ENCODE data around the gene NXPH4. TPM values are rescaled to one million over a fixed set of nuclear protein-coding genes. Genes with fewer than 3 reads are reported as not detected.

NXPH4 gene
- total RNA-seq, 2 experiments from 2014 or later, result 0.41 to 0.51 TPM

DNA sequence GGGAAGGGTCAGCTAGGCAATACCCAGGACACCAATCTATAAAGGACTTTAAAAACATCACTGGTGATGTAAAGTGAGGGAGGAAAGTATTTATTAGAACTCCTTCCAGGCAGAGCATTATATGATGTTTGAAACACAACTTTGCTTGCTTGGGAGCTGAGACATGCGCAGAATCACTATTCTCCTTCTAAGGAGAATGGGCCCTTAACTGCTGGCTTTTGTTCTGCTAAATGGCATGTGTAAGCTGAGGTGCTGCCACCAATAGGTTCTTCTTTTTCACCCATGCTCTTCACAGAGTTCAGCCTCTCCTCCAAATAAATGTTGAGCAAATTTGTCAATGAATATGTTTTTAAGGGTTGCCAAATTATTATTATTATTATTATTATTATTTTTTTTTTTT is 30.4 kb downstream of the NXPH4 start:
- no peak for DNase-seq
- Mint-ChIP-seq H3K4me1 (peaks cover 20% of the 10 kb centered on the region), H3K27ac (no peak overlapping the region), H3K27me3 (peaks cover 11% of the 10 kb centered on the region), H3K36me3 (ENCODE audit: low read depth) (no peaks in the 10 kb centered on the region), H3K9me3 (ENCODE audit: low read depth) (no peaks in the 10 kb centered on the region), H3K4me3 (no peak overlapping the region)
- POLR2A ChIA-PET, result no interaction called here
- no peak for ATAC-seq
- intact Hi-C loops (cut with DNase I, micrococcal nuclease), result no loop called here
- CTCF ChIA-PET, result interaction anchor here (0.9 to 1.2 kb wide), 3 partner anchors 9 to 211 kb away, joined by 3 to 4 read pairs (median 4); no protein-coding TSS in a partner anchor

DNA sequence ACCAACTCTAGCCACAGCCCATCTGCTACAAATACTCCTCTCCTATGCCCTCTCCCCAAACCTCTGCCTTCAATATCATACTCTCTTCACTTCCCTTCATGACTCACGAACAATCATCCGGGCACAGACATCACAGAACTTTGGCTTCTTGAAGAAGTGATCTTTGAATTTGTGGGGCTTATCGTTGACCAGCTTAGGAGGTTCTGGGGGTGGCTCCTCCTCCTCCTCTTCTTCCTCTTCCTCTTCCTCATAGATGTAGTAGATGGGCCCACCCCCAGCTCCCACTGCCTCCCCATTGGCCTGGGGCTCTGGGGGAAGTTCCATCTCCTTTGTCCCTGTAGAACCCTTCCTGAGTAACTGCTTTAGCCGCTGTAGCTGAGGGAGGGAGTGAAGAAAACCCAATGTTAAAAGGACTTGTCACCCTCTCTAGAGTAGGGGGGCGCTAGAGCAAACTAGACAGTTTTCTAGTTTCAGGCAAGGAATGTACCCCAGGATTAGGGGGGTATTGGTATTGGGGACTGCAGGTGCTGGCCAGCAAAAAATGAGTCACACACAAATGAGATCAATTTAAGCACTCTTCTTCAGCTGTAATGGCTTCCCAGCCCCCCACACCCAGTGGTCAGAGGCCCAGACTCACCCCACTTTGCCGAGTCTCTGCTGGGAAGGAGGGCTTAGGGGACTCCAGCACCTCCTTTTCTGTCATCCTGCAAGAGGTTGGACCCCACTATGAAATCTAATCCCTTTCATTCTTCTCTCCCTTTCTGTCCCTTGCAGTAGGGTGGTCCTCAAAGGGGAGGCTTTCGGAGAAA is 32.5 kb downstream of the NXPH4 start:
- Mint-ChIP-seq H3K27me3 (peaks cover 1% of the 10 kb centered on the region), H3K4me1 (peaks cover 3% of the 10 kb centered on the region), H3K9me3 (ENCODE audit: low read depth) (no peaks in the 10 kb centered on the region), H3K4me3 (no peak overlapping the region), H3K36me3 (ENCODE audit: low read depth) (no peaks in the 10 kb centered on the region), H3K27ac (no peak overlapping the region)
- ATAC-seq (peak; percentile 24), DNase-seq (no peak)
- POLR2A ChIA-PET, result no interaction called here
- intact Hi-C loops (cut with DNase I, micrococcal nuclease), result no loop called here
- CTCF ChIA-PET, result interaction anchor here (0.6 to 1.8 kb wide), 3 partner anchors 21 to 210 kb away, joined by 3 to 6 read pairs (median 5); no protein-coding TSS in a partner anchor

DNA sequence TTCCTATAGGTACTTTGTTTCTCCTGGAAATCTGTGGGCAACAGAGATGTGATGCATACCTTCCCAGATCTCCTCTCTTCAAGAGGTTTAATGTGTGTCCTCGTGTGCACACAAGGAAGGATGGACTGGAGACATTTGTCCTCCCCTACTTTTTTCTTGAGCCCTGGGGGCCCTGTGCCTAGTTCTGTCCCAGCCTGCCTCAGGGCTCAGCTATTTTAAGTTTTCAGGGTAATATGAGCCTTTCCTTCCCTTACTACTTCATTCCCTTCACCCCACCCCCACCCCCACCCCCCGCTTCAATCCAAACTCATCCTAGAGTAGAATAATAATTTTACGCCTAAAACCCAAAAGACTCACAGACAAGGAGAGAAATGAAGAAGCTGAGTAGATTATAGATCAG is 33.9 kb downstream of the NXPH4 start:
- Mint-ChIP-seq H3K27me3 (no peaks in the 10 kb centered on the region), H3K9me3 (ENCODE audit: low read depth) (no peaks in the 10 kb centered on the region), H3K4me1 (peaks cover 2% of the 10 kb centered on the region), H3K27ac (no peak overlapping the region), H3K4me3 (no peak overlapping the region), H3K36me3 (ENCODE audit: low read depth) (no peaks in the 10 kb centered on the region)
- ATAC-seq (no peak), DNase-seq (no peak)
- CTCF ChIA-PET, result interaction anchor here (0.8 to 2.3 kb wide), 7 partner anchors 8 to 127 kb away, joined by 3 to 20 read pairs (median 6); no protein-coding TSS in a partner anchor
- intact Hi-C loops (cut with DNase I, micrococcal nuclease), result no loop called here
- POLR2A ChIA-PET, result no interaction called here

DNA sequence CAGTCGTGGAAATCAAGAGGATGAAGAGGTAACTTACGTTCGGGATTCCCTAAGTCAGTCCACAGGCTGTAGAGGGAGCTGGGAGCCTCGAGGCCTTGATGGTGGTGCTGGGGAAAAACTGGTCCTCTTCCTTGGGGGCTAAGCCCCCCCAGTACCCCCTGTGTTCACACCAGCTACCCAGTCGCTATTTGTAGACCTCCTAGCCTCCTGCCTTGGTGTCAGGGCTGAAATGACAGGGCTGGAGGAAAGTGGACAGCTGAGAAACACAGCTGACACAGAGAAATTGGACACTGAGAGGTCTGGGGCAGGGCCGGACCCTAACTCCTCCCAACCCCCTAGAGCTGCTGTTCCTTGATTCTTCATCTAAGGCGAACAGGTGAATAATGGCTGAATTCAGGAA is 34.4 kb downstream of the NXPH4 start, which contains the start of gene STAC3:
STAC3 (minus strand) TSS at position 232 of the 400 bp plus-strand sequence. CDS start 1,551 bp downstream, outside the sequence.
- intact Hi-C loops (cut with DNase I, micrococcal nuclease), result no loop called here
- Mint-ChIP-seq H3K27me3 (no peaks in the 10 kb centered on the region), H3K36me3 (ENCODE audit: low read depth) (no peaks in the 10 kb centered on the region), H3K27ac (no peak within 1 kb of the TSS), H3K4me3 (no peak within 1 kb of the TSS), H3K4me1 (peaks cover 2% of the 10 kb centered on the region), H3K9me3 (ENCODE audit: low read depth) (no peaks in the 10 kb centered on the region)
- ChIA-PET CTCF (interaction anchor here (0.8 to 2.3 kb wide), 7 partner anchors 9 to 127 kb away, joined by 3 to 20 read pairs (median 5); no protein-coding TSS in a partner anchor), POLR2A (no interaction called here)
- DNase-seq, result no peak
- no peak for ATAC-seq

DNA sequence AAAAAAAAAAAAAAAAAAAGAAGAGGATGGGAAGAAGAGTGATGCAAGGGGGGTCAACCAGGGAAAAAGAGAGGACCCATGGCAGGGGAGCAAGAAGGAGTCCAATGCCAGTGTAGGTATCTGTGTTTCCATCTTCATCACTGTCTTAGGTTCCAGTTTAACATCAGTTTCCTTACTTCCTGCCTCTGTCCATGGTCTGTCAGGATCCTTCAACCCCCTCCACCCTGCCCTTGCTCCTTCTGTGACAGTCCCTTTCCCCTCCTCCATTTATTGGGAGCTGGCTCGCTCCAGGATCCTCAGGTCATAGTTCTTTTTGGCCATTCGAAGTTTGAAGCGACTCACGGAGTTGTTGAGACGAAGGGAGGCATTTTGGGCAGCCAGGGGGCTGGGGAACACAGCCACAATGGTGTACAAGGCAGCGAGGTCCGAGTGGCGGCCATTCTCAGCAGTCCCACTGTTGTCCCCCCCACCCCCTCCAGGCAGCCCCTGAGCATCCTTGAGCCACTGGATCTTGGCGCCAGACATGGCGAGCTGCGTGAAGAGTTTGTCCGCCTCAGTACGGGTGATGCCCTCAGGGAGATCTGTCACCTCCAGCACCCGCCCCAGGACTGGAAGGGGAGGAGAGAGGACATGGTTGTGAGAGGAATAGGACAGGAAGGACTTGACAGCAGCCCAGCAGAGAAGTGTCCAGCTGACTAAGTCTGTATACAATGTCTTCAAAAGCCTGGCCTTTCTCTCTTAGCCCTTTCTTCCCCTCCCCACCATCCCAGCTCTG is 38.1 kb downstream of the NXPH4 start:
- POLR2A ChIA-PET, result no interaction called here
- no peaks in the 10 kb centered on the region for H3K9me3 Mint-ChIP-seq (ENCODE audit: low read depth)
- no peaks in the 10 kb centered on the region for H3K27me3 Mint-ChIP-seq
- no peak overlapping the region for H3K27ac Mint-ChIP-seq
- H3K4me3 Mint-ChIP-seq, result no peak overlapping the region
- intact Hi-C loops (cut with DNase I, micrococcal nuclease), result no loop called here
- ATAC-seq (no peak), DNase-seq (no peak)
- peaks cover 21% of the 10 kb centered on the region for H3K36me3 Mint-ChIP-seq (ENCODE audit: low read depth)
- CTCF ChIA-PET, result interaction anchor here (1.8 kb wide), 1 partner anchor 10 kb away, joined by 4 read pairs; no protein-coding TSS in a partner anchor
- H3K4me1 Mint-ChIP-seq, result no peaks in the 10 kb centered on the region

DNA sequence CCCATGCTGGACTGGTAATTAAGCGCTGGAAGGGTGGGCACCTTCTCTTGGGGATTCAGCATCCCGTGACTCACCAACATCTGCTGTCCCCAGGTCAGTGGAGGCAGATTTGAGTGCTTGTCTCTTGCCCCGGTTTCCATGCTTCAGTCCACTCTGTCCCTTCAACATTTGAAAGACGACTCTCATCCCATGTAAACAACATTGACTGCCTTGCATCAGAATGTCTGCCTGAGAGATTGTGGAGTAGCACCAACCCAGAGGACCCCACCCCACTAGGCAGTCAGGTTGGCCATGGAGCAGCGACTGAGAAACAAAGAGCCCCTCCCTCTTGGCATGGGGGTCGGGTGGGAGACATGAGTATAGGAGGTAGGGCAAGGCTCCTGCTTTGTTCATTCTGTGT is 39.3 kb downstream of the NXPH4 start:
- no peak for ATAC-seq
- no peak overlapping the region for H3K4me3 Mint-ChIP-seq
- no peaks in the 10 kb centered on the region for H3K9me3 Mint-ChIP-seq (ENCODE audit: low read depth)
- H3K36me3 Mint-ChIP-seq (ENCODE audit: low read depth), result peaks cover 29% of the 10 kb centered on the region
- ChIA-PET CTCF (interaction anchor here (0.7 to 1.8 kb wide), 4 partner anchors 9 to 197 kb away, joined by 3 to 4 read pairs (median 4); no protein-coding TSS in a partner anchor), POLR2A (no interaction called here)
- intact Hi-C loops (cut with DNase I, micrococcal nuclease), result no loop called here
- DNase-seq, result no peak
- no peak overlapping the region for H3K27ac Mint-ChIP-seq
- no peaks in the 10 kb centered on the region for H3K4me1 Mint-ChIP-seq
- H3K27me3 Mint-ChIP-seq, result no peaks in the 10 kb centered on the region

DNA sequence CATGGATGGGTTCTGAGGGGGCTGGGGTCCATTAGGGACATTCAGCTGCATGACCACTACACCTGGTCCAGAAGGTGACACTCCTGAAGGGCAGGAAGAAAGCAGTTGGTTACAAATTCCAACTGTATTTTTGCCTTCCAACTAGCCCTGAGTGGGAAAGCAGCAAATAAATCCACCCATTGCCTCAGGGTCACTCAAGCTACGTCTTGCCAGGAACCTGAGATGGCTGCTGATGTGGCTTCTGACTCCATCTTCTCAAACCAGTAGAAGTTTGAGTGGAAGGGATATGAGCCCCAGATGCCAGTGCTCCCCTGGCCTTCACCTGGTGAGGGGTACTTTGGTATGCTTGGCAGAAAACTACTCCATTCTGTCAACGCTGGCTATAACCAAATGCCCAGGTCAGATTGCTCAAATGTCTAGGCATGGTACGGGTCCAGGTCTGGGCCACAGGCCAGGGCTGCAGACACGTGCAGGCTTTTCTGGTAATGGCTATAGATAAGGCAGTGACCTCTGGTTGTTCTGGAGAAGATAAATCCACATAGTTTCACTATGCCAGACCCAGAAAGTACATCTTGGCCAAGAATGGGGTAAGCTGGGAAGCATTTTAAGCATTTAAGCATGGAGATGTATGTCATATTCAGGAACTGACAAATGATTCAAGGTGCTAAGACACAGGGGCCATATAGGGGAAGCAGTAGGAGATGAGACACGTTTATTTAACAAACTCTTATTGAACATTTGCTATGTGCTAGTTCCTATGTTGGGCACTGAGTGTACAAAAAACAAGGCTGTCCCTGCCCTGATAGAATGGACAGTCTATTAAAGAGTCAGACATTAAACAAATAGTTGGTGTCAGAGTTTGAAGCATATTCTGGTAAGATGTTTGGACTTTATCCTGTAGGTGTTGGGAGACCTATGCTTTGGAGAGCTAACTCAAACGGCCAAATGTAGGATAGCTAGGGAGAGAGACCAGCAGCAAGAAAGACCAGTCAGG is 42.7 kb downstream of the NXPH4 start:
- CTCF ChIA-PET, result interaction anchor here (1.0 kb wide), 1 partner anchor 29 kb away, joined by 3 read pairs; no protein-coding TSS in a partner anchor
- DNase-seq (no peak), ATAC-seq (no peak)
- Mint-ChIP-seq H3K27ac (no peak overlapping the region), H3K9me3 (ENCODE audit: low read depth) (no peaks in the 10 kb centered on the region), H3K27me3 (no peaks in the 10 kb centered on the region), H3K4me3 (no peak overlapping the region), H3K36me3 (ENCODE audit: low read depth) (peaks cover 36% of the 10 kb centered on the region), H3K4me1 (peaks cover 3% of the 10 kb centered on the region)
- POLR2A ChIA-PET, result no interaction called here
- intact Hi-C loops (cut with DNase I, micrococcal nuclease), result no loop called here

DNA sequence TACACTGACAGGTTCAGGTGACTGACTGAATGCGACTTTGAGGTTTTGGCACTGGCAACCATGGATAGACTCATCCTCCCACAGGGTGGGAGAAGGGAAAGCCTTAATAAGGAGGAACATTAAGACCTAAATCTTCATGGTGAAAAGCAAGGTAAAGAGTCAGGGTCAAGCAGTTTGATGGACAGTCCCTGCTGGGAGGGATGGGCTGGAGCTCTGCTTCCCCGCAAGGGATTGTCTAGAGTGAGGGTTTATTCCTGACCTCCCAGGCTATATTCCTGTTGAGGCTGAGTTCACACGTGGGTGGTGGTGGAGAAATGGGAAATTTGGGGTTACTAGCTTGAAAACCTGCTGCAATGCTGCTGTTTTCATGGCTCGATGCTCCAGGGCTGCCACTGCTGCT is 43.8 kb downstream of the NXPH4 start:
- intact Hi-C loops (cut with DNase I, micrococcal nuclease), result no loop called here
- DNase-seq, result no peak
- CTCF ChIA-PET, result interaction anchor here (0.8 to 2.5 kb wide), 6 partner anchors 9 to 202 kb away, joined by 3 to 10 read pairs (median 4); partner anchors contain the start of gene STAC3
- Mint-ChIP-seq H3K4me1 (peaks cover 3% of the 10 kb centered on the region), H3K27me3 (no peaks in the 10 kb centered on the region), H3K4me3 (no peak overlapping the region), H3K27ac (no peak overlapping the region), H3K36me3 (ENCODE audit: low read depth) (peaks cover 39% of the 10 kb centered on the region), H3K9me3 (ENCODE audit: low read depth) (no peaks in the 10 kb centered on the region)
- POLR2A ChIA-PET, result no interaction called here
- no peak for ATAC-seq

DNA sequence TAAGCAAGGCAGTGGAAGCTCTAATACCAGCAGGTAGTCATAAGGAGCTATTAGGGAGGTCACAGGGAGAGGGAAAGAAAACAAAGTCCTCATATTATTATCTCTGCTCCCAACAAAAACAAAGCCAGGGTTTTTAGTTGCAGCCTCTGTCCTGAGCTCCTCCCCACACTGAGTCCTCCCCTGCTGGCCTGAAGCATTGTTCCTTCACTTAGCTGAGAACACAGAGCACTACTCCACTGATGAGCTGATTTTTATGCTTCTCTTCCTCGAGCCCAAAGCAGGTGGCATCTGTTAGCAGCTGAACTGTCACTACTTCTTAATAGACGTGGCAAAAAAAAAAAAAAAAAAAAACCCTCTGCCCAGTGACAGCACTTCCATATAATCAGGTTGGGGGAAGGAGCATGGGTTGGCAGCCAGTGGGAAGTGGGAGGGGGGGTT is 44.9 kb downstream of the NXPH4 start:
- intact Hi-C loops (cut with DNase I, micrococcal nuclease), result no loop called here
- Mint-ChIP-seq H3K4me1 (peaks cover 3% of the 10 kb centered on the region), H3K27me3 (no peaks in the 10 kb centered on the region), H3K27ac (no peak overlapping the region), H3K9me3 (ENCODE audit: low read depth) (no peaks in the 10 kb centered on the region), H3K4me3 (no peak overlapping the region), H3K36me3 (ENCODE audit: low read depth) (peaks cover 36% of the 10 kb centered on the region)
- DNase-seq (no peak), ATAC-seq (no peak)
- ChIA-PET CTCF (interaction anchor here (0.6 to 2.5 kb wide), 12 partner anchors 8 to 201 kb away, joined by 3 to 10 read pairs (median 4); partner anchors contain the start of gene STAC3), POLR2A (no interaction called here)

DNA sequence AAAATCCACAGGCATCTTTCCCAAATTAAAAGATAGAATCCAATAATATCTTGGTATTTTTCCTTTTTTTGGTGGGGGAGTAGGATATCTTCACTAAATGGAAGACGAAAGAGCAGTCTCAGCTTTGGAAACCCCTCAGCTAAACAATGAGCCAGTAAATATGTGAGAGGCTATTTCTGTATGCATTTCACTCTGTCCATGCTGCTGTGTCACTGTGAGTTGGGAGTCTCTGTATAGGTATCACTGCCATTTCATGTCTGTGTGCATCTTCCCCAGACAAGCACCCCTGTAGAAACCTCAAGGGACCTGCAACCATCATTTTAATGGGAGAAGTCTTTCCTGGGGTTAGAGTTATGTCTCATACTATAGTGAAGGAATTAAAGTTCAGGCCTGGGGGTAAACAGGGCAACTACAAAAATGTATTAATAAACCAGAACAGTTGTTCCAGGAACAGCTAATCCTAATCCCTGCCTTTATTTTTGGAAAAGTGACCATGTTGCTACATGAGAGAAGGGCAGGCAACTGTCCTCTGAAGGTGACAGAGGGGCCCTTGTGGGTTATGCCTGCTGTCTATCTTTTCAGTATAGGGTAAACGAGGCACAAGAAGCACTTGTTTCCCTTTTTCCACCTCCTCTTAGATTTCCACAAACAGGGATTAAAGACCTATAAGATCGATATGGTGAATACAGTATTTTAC is 45.7 kb downstream of the NXPH4 start:
- ATAC-seq, result no peak
- ChIA-PET CTCF (interaction anchor here (0.7 to 2.5 kb wide), 9 partner anchors 9 to 200 kb away, joined by 3 to 10 read pairs (median 4); partner anchors contain the start of gene STAC3), POLR2A (no interaction called here)
- no peak for DNase-seq
- H3K4me1 Mint-ChIP-seq, result peaks cover 3% of the 10 kb centered on the region
- H3K27me3 Mint-ChIP-seq, result no peaks in the 10 kb centered on the region
- peaks cover 35% of the 10 kb centered on the region for H3K36me3 Mint-ChIP-seq (ENCODE audit: low read depth)
- no peak overlapping the region for H3K27ac Mint-ChIP-seq
- H3K9me3 Mint-ChIP-seq (ENCODE audit: low read depth), result no peaks in the 10 kb centered on the region
- intact Hi-C loops (cut with DNase I, micrococcal nuclease), result loop anchor here in 1 of 2 experiments (2.0 kb wide), 1 partner anchor 191 kb away; no protein-coding TSS in a partner anchor
- no peak overlapping the region for H3K4me3 Mint-ChIP-seq
